ENCODE measurements around the gene ZNF516.

GRCh38 chr18:76353046-76353445, 142.0 kb downstream of the ZNF516 start:
- no peak for TF ChIP-seq POLR2A (IDR thresholded peaks at IDR 0.05; ENCODE audit: low read depth, low read length)
- no peak for TF ChIP-seq TAF1 (IDR thresholded peaks at IDR 0.05; ENCODE audit: borderline replicate concordance, low read depth, low read length)
- TF ChIP-seq POLR2AphosphoS5 (IDR thresholded peaks at IDR 0.05; ENCODE audit: low read depth, low read length) = no peak

All from GM12892 (cell line).